ENCODE results near the gene BMPR1A.

The BMPR1A gene

DNA sequence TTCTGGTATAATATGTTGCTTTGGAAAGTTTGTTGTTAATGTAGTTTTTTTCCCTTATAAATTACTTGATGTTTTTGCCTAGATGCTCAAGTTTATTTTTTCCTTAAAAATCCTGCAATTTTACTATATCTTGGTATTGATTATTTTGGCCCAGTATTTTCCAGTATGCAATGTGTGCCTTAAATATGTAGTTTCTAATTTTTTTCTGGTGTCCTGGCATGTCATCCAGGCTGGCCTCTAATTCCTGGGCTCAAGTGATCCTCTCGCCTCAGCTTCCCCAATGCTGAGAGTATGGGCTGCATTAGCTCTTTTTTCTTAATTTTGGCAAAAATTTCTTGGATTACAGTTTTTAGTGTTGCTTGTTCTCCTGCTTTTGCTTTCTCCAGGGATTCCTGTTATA is 57.6 kb downstream of the BMPR1A start:
- no CpG with 5 or more reads among the region's 1 CpG for WGBS (ENCODE audit: extremely low coverage, insufficient coverage, low lambda C conversion rate)
- Histone ChIP-seq H3K4ac (ENCODE audit: low read depth, low read length) (no peak overlapping the region), H3K9ac (ENCODE audit: low read length) (no peak overlapping the region), H2AK5ac (ENCODE audit: low read length) (no peak overlapping the region), H2BK15ac (replicated peaks; ENCODE audit: low read depth) (no peak overlapping the region), H3K27ac (ENCODE audit: low read depth, low read length) (no peak overlapping the region), H3K4me1 (ENCODE audit: control insufficient read depth, low read depth, low read length) (peaks cover 5% of the 10 kb centered on the region), H3K79me2 (ENCODE audit: control insufficient read depth, insufficient read depth, low read length) (peaks cover 82% of the 10 kb centered on the region), H3K27me3 (ENCODE audit: insufficient read depth, low read length, poor library complexity) (no peaks in the 10 kb centered on the region), H3K4me2 (ENCODE audit: low read length) (no peak overlapping the region), H3K79me1 (ENCODE audit: low read length) (peaks cover 6% of the 10 kb centered on the region), H3K36me3 (ENCODE audit: control insufficient read depth, insufficient read depth, low read length) (no peaks in the 10 kb centered on the region), H3K23ac (ENCODE audit: low read length) (no peak overlapping the region), H2BK120ac (ENCODE audit: low read depth, low read length) (no peak overlapping the region), H4K8ac (ENCODE audit: low read depth, low read length) (no peak overlapping the region), H3K56ac (ENCODE audit: low read length) (no peak overlapping the region), H4K5ac (ENCODE audit: low read length) (no peak overlapping the region), H3K18ac (ENCODE audit: low read length) (no peak overlapping the region), H3K4me3 (ENCODE audit: low read length) (no peak overlapping the region), H2BK5ac (ENCODE audit: low read length) (no peak overlapping the region)
- no peak for DNase-seq

DNA sequence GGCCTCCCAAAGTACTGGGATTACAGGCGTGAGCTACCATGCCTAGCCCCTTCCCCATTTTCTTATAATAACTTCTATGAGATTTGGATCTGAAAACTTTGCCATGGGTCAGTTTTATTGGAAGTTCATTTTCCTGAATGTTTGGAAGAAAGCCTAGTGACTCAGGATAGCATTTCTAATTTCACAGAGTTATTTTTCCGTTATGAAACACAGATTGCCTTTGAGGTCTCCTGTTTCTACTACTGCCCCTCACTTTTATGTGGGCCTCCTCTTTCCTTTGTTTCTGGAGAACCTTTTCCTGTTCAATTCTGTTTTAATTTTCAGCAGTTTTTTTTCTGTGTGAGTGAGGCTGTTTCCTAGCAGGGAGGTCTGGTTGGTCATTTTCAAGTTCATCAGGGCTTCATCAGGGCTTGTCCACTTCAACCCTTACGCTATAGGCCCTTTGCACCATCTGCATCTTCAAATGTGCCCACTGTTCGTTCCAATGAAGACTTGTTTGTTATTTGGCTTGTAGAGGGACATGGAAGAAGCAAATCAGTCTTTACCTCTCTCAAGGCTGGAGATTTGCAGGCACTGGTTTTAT is 58.7 kb downstream of the BMPR1A start:
- Histone ChIP-seq H3K27ac (ENCODE audit: low read depth, low read length) (no peak overlapping the region), H3K79me1 (ENCODE audit: low read length) (peaks cover 6% of the 10 kb centered on the region)
- WGBS (ENCODE audit: extremely low coverage, insufficient coverage, low lambda C conversion rate) = no CpG with 5 or more reads among the region's 4 CpGs

GRCh38 chr10:86815640-86816039 is 59.2 kb downstream of the BMPR1A start:
- H3K27me3 ChIP-seq (ENCODE audit: insufficient read depth, low read length, poor library complexity) = no peaks in the 10 kb centered on the region
- peaks cover 83% of the 10 kb centered on the region for H3K79me2 ChIP-seq (ENCODE audit: control insufficient read depth, insufficient read depth, low read length)
- H3K23ac ChIP-seq (ENCODE audit: low read length) = no peak overlapping the region
- no peak overlapping the region for H3K56ac ChIP-seq (ENCODE audit: low read length)
- H3K4me1 ChIP-seq (ENCODE audit: control insufficient read depth, low read depth, low read length) = peaks cover 5% of the 10 kb centered on the region
- no peak overlapping the region for H2BK15ac ChIP-seq (replicated peaks; ENCODE audit: low read depth)
- WGBS (ENCODE audit: extremely low coverage, insufficient coverage, low lambda C conversion rate) = no CpG with 5 or more reads among the region's 5 CpGs
- no peak overlapping the region for H4K8ac ChIP-seq (ENCODE audit: low read depth, low read length)
- no peaks in the 10 kb centered on the region for H3K36me3 ChIP-seq (ENCODE audit: control insufficient read depth, insufficient read depth, low read length)
- no peak overlapping the region for H2AK5ac ChIP-seq (ENCODE audit: low read length)
- H2BK5ac ChIP-seq (ENCODE audit: low read length) = no peak overlapping the region
- H3K18ac ChIP-seq (ENCODE audit: low read length) = no peak overlapping the region
- H3K4ac ChIP-seq (ENCODE audit: low read depth, low read length) = no peak overlapping the region
- H3K4me2 ChIP-seq (ENCODE audit: low read length) = no peak overlapping the region
- no peak for DNase-seq
- no peak overlapping the region for H3K9ac ChIP-seq (ENCODE audit: low read length)
- no peak overlapping the region for H4K5ac ChIP-seq (ENCODE audit: low read length)
- H2BK120ac ChIP-seq (ENCODE audit: low read depth, low read length) = no peak overlapping the region
- H3K4me3 ChIP-seq (ENCODE audit: low read length) = no peak overlapping the region
- peaks cover 6% of the 10 kb centered on the region for H3K79me1 ChIP-seq (ENCODE audit: low read length)
- no peak overlapping the region for H3K27ac ChIP-seq (ENCODE audit: low read depth, low read length)

More for the DNA sequence above, 58.7 kb downstream of the BMPR1A start:
- no peak overlapping the region for H3K9ac ChIP-seq (ENCODE audit: low read length)
- H3K4me3 ChIP-seq (ENCODE audit: low read length) = no peak overlapping the region
- no peaks in the 10 kb centered on the region for H3K27me3 ChIP-seq (ENCODE audit: insufficient read depth, low read length, poor library complexity)
- no peak overlapping the region for H3K23ac ChIP-seq (ENCODE audit: low read length)
- H4K5ac ChIP-seq (ENCODE audit: low read length) = no peak overlapping the region
- H3K36me3 ChIP-seq (ENCODE audit: control insufficient read depth, insufficient read depth, low read length) = no peaks in the 10 kb centered on the region
- no peak overlapping the region for H2BK5ac ChIP-seq (ENCODE audit: low read length)
- H4K8ac ChIP-seq (ENCODE audit: low read depth, low read length) = no peak overlapping the region
- no peak overlapping the region for H2BK15ac ChIP-seq (replicated peaks; ENCODE audit: low read depth)
- peaks cover 5% of the 10 kb centered on the region for H3K4me1 ChIP-seq (ENCODE audit: control insufficient read depth, low read depth, low read length)
- H3K4me2 ChIP-seq (ENCODE audit: low read length) = no peak overlapping the region
- H3K4ac ChIP-seq (ENCODE audit: low read depth, low read length) = no peak overlapping the region
- H3K79me2 ChIP-seq (ENCODE audit: control insufficient read depth, insufficient read depth, low read length) = peaks cover 83% of the 10 kb centered on the region
- no peak overlapping the region for H2BK120ac ChIP-seq (ENCODE audit: low read depth, low read length)
- DNase-seq = no peak
- no peak overlapping the region for H3K18ac ChIP-seq (ENCODE audit: low read length)
- no peak overlapping the region for H3K56ac ChIP-seq (ENCODE audit: low read length)
- H2AK5ac ChIP-seq (ENCODE audit: low read length) = no peak overlapping the region

GRCh38 chr10:86817246-86817645 is 60.8 kb downstream of the BMPR1A start:
- no peak overlapping the region for H3K4me3 ChIP-seq (ENCODE audit: low read length)
- no peak overlapping the region for H2BK15ac ChIP-seq (replicated peaks; ENCODE audit: low read depth)
- no peak overlapping the region for H4K5ac ChIP-seq (ENCODE audit: low read length)
- H3K56ac ChIP-seq (ENCODE audit: low read length) = no peak overlapping the region
- H2BK5ac ChIP-seq (ENCODE audit: low read length) = no peak overlapping the region
- H4K8ac ChIP-seq (ENCODE audit: low read depth, low read length) = no peak overlapping the region
- H3K27me3 ChIP-seq (ENCODE audit: insufficient read depth, low read length, poor library complexity) = no peaks in the 10 kb centered on the region
- H3K9ac ChIP-seq (ENCODE audit: low read length) = no peak overlapping the region
- no peak overlapping the region for H3K18ac ChIP-seq (ENCODE audit: low read length)
- no peaks in the 10 kb centered on the region for H3K36me3 ChIP-seq (ENCODE audit: control insufficient read depth, insufficient read depth, low read length)
- H2AK5ac ChIP-seq (ENCODE audit: low read length) = no peak overlapping the region
- no CpG with 5 or more reads among the region's 2 CpGs for WGBS (ENCODE audit: extremely low coverage, insufficient coverage, low lambda C conversion rate)
- no peak overlapping the region for H3K27ac ChIP-seq (ENCODE audit: low read depth, low read length)
- no peak overlapping the region for H2BK120ac ChIP-seq (ENCODE audit: low read depth, low read length)
- no peak overlapping the region for H3K4ac ChIP-seq (ENCODE audit: low read depth, low read length)
- H3K4me1 ChIP-seq (ENCODE audit: control insufficient read depth, low read depth, low read length) = peaks cover 5% of the 10 kb centered on the region
- H3K4me2 ChIP-seq (ENCODE audit: low read length) = no peak overlapping the region
- H3K23ac ChIP-seq (ENCODE audit: low read length) = no peak overlapping the region
- H3K79me2 ChIP-seq (ENCODE audit: control insufficient read depth, insufficient read depth, low read length) = peaks cover 81% of the 10 kb centered on the region
- no peak for DNase-seq
- H3K79me1 ChIP-seq (ENCODE audit: low read length) = peaks cover 5% of the 10 kb centered on the region

- no CpG with 5 or more reads among the region's 6 CpGs for WGBS (ENCODE audit: extremely low coverage, insufficient coverage, low lambda C conversion rate)
- no peak overlapping the region for H3K9ac ChIP-seq (ENCODE audit: low read length)
Measured at GRCh38 chr10:86819567-86819966, 63.1 kb downstream of the BMPR1A start.

DNA sequence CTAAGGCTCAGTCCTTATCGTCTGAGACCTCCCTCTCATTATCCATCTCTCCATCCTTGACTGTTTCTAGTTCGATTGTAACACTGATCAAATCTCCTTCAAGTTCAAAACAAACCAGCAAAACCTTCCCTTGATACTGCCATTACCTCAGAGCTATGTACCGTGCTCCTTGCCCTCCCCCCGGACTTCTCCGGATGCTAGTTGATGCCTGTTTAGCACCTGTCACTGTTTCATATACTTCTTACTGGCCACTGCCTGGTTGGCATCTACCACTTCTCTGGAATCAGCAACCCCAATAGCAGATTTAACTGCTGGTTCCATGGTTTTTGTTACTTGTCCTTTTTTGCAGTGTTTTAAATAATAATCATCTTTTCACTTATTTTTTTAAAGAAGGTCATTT is 64.1 kb downstream of the BMPR1A start:
- no peak overlapping the region for H2BK15ac ChIP-seq (replicated peaks; ENCODE audit: low read depth)
- no peak overlapping the region for H2BK5ac ChIP-seq (ENCODE audit: low read length)
- no peak for DNase-seq
- H3K4me1 ChIP-seq (ENCODE audit: control insufficient read depth, low read depth, low read length) = peaks cover 12% of the 10 kb centered on the region
- H3K79me2 ChIP-seq (ENCODE audit: control insufficient read depth, insufficient read depth, low read length) = peaks cover 77% of the 10 kb centered on the region
- H4K5ac ChIP-seq (ENCODE audit: low read length) = no peak overlapping the region
- no peak overlapping the region for H3K4me3 ChIP-seq (ENCODE audit: low read length)
- H3K79me1 ChIP-seq (ENCODE audit: low read length) = peaks cover 4% of the 10 kb centered on the region
- H3K9ac ChIP-seq (ENCODE audit: low read length) = no peak overlapping the region
- H3K23ac ChIP-seq (ENCODE audit: low read length) = no peak overlapping the region
- H3K56ac ChIP-seq (ENCODE audit: low read length) = no peak overlapping the region
- no CpG with 5 or more reads among the region's 5 CpGs for WGBS (ENCODE audit: extremely low coverage, insufficient coverage, low lambda C conversion rate)
- no peak overlapping the region for H3K4ac ChIP-seq (ENCODE audit: low read depth, low read length)
- H3K18ac ChIP-seq (ENCODE audit: low read length) = no peak overlapping the region
- no peak overlapping the region for H4K8ac ChIP-seq (ENCODE audit: low read depth, low read length)
- H3K4me2 ChIP-seq (ENCODE audit: low read length) = no peak overlapping the region
- H3K36me3 ChIP-seq (ENCODE audit: control insufficient read depth, insufficient read depth, low read length) = no peaks in the 10 kb centered on the region
- no peak overlapping the region for H2AK5ac ChIP-seq (ENCODE audit: low read length)
- H3K27me3 ChIP-seq (ENCODE audit: insufficient read depth, low read length, poor library complexity) = no peaks in the 10 kb centered on the region
- H3K27ac ChIP-seq (ENCODE audit: low read depth, low read length) = no peak overlapping the region
- no peak overlapping the region for H2BK120ac ChIP-seq (ENCODE audit: low read depth, low read length)

More at GRCh38 chr10:86819567-86819966, 63.1 kb downstream of the BMPR1A start:
- Histone ChIP-seq H3K23ac (ENCODE audit: low read length) (no peak overlapping the region), H2BK15ac (replicated peaks; ENCODE audit: low read depth) (no peak overlapping the region), H3K27me3 (ENCODE audit: insufficient read depth, low read length, poor library complexity) (no peaks in the 10 kb centered on the region), H4K8ac (ENCODE audit: low read depth, low read length) (no peak overlapping the region), H2AK5ac (ENCODE audit: low read length) (no peak overlapping the region), H3K4ac (ENCODE audit: low read depth, low read length) (no peak overlapping the region), H4K5ac (ENCODE audit: low read length) (no peak overlapping the region), H2BK5ac (ENCODE audit: low read length) (no peak overlapping the region), H3K27ac (ENCODE audit: low read depth, low read length) (no peak overlapping the region), H3K36me3 (ENCODE audit: control insufficient read depth, insufficient read depth, low read length) (no peaks in the 10 kb centered on the region), H3K4me3 (ENCODE audit: low read length) (no peak overlapping the region), H3K79me1 (ENCODE audit: low read length) (peaks cover 5% of the 10 kb centered on the region), H2BK120ac (ENCODE audit: low read depth, low read length) (no peak overlapping the region), H3K56ac (ENCODE audit: low read length) (no peak overlapping the region), H3K18ac (ENCODE audit: low read length) (no peak overlapping the region), H3K79me2 (ENCODE audit: control insufficient read depth, insufficient read depth, low read length) (peaks cover 81% of the 10 kb centered on the region), H3K4me1 (ENCODE audit: control insufficient read depth, low read depth, low read length) (peaks cover 12% of the 10 kb centered on the region), H3K4me2 (ENCODE audit: low read length) (no peak overlapping the region)
- no peak for DNase-seq
